Transverse colon (tissue), 4 donors: ENCODE results near the gene TAOK3. TPM values are rescaled to one million over a fixed set of nuclear protein-coding genes. Genes with fewer than 3 reads are reported as not detected.
"Not testable (repeated sequence)": the region's sequence is repeated elsewhere in the genome, so short reads cannot be mapped to it uniquely, and the experiment has no call there.

Experiments used
- DNase-seq: peaks from one replicate; pipeline ENCODE4 v3.0.0-alpha.2; 2019
- H3K27ac ChIP-seq, 4 donors: fragments of 200-600 bp; sonication (generic); 2 replicates each; pipeline ENCODE4 v1.5.1; 2016 to 2018; ENCODE audit warnings: inconsistent platforms in 4 of 4
- H3K27me3 ChIP-seq: fragments of 200-600 bp; sonication (generic); 2 replicates; pipeline ENCODE4 v1.5.1; 2017; ENCODE audit warnings: inconsistent platforms
- H3K36me3 ChIP-seq, 4 donors: fragments of 200-600 bp; sonication (generic); 2 replicates each; pipeline ENCODE4 v1.5.1; 2017 to 2019; ENCODE audit warnings: inconsistent platforms in 4 of 4
- H3K4me1 ChIP-seq, 4 donors: fragments of 200-600 bp; sonication (generic); 2 replicates each; pipeline ENCODE4 v1.5.1; 2017 to 2020; ENCODE audit warnings: inconsistent platforms in 4 of 4
- H3K4me3 ChIP-seq, 4 donors: fragments of 200-600 bp; sonication (generic); 1 replicate in 1 of 4; 2 replicates in 3 of 4; pipeline versions ENCODE4 v1.5.1 to v1.6.1; 2017 to 2019; ENCODE audit warnings: inconsistent platforms in 4 of 4
- H3K9me3 ChIP-seq, 2 donors: fragments of 200-600 bp; sonication (generic); 2 replicates each; pipeline ENCODE4 v1.5.1; 2017 to 2019; ENCODE audit warnings: inconsistent platforms in 2 of 2
- EP300 ChIP-seq: sonication (generic); formaldehyde crosslinking; IDR thresholded peaks from one replicate; pipeline ENCODE4 v1.6.1; 2017; ENCODE audit warnings: antibody characterized with exemption, low read depth
- POLR2A ChIP-seq: fragments of 450-650 bp; IDR thresholded peaks from one replicate; pipeline ENCODE4 v1.6.1; 2016; ENCODE audit warnings: antibody characterized with exemption, mild to moderate bottlenecking, moderate library complexity
- POLR2AphosphoS5 ChIP-seq, 3 donors: sonication (generic); formaldehyde crosslinking; IDR thresholded peaks; one replicate each; pipeline ENCODE4 v1.6.1; 2016; ENCODE audit warnings: antibody characterized with exemption in 3 of 3
- WGBS, 2 donors: methylation state at CpG; one replicate each; pipeline ENCODE4 v1.1.5; 2018; ENCODE audit warnings: low coverage in 1 of 2; 5-methylcytosine and 5-hydroxymethylcytosine counted together
- in situ Hi-C, 4 donors: fragments of 200-750 bp; cut with MboI; loops; one replicate each; pipeline versions ENCODE4 v1.15.0 to v1.15.1; 2017; ENCODE audit warnings: low sequenced_read_pairs in 3 of 4, low pct_ligation_motif_present in 1 of 4, low pct_unique_long_range_greater_than_20kb in 1 of 4
- intact Hi-C: fragments of 100-400 bp; cut with DNase I; formaldehyde crosslinking; loops from one replicate; pipeline ENCODE4 v1.15.1; 2023; ENCODE audit warnings: low total_unique reads
- total RNA-seq, 4 donors: library from RNA; depleted of rRNA; stranded (reverse); fragments of >200 nt; gene quantifications; one replicate each; pipeline ENCODE4 v1.1.0, GENCODE V29; 2016
- TF ChIP-seq, protein P1 (sequence below), 5 experiments: fragments of 200-600 bp in 3 of 5; fragments of 450-650 bp in 2 of 5; sonication (generic) in 3 of 5; IDR thresholded peaks; 1 replicate in 2 of 5; 2 replicates in 3 of 5; pipeline ENCODE4 v1.5.1; 2016 to 2017; ENCODE audit warnings: antibody characterized with exemption in 5 of 5, inconsistent platforms in 3 of 5, mild to moderate bottlenecking in 2 of 5, moderate library complexity in 1 of 5

Gene TAOK3
- total RNA-seq, 4 donors from 2014 or later: 40.4 to 93.2 (median 79.2) TPM

DNA sequence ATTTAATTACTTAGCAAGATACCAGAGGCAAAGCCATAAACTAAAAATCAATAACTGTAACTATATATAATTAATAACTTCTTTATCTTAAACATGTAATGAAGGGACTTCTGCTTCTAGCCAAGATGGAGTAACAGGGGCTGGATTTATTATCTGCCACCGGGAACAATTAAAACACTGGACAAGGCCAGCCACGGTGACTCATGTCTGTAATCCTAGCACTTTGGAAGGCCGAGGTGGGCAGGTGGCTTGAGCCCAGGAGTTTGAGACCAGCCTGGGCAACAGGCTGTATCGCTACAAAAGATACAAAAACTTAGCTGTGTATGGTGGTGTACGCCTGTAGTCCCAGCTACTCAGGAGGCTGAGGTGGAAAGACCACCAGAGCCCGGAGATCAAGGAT, 113.6 kb downstream of the TAOK3 start:
- H3K27me3 ChIP-seq: no peaks in the 10 kb centered on the region
- in situ Hi-C loops: no loop called here
- 90 to 91% methylated on average over 6 of the region's 6 CpGs for WGBS, 2 donors
- peaks cover 0 to 10% (median 4%) of the 10 kb centered on the region in 4 donors for H3K36me3 ChIP-seq
- intact Hi-C loops: no loop called here
- no peaks in the 10 kb centered on the region for H3K4me1 ChIP-seq
- DNase-seq: no peak
- H3K9me3 ChIP-seq: no peaks in the 10 kb centered on the region
- H3K27ac ChIP-seq: no peak overlapping the region
- TF ChIP-seq POLR2AphosphoS5 (IDR thresholded peaks at IDR 0.05) (no peak), POLR2A (no peak), EP300 (no peak)
- TF ChIP-seq, protein P1, sequence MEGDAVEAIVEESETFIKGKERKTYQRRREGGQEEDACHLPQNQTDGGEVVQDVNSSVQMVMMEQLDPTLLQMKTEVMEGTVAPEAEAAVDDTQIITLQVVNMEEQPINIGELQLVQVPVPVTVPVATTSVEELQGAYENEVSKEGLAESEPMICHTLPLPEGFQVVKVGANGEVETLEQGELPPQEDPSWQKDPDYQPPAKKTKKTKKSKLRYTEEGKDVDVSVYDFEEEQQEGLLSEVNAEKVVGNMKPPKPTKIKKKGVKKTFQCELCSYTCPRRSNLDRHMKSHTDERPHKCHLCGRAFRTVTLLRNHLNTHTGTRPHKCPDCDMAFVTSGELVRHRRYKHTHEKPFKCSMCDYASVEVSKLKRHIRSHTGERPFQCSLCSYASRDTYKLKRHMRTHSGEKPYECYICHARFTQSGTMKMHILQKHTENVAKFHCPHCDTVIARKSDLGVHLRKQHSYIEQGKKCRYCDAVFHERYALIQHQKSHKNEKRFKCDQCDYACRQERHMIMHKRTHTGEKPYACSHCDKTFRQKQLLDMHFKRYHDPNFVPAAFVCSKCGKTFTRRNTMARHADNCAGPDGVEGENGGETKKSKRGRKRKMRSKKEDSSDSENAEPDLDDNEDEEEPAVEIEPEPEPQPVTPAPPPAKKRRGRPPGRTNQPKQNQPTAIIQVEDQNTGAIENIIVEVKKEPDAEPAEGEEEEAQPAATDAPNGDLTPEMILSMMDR (IDR thresholded peaks at IDR 0.05): no peak
- H3K4me3 ChIP-seq: no peak overlapping the region

DNA sequence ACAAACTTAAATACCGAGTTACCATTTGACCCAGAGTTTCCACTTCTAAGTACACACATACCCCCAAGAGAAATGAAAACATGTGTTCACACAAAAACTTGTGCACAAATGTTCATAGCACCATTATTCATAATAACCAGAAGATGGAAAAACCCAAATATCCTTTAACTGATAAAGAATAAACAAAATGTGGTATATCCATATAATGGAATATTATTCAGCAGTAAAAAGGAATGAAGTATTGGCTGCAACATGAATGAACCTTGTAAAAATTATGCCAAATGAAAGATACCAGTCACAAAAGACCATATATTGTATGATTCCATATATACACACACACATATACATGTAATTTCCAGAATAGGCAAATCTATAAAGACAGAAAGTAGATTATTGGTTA, 116.4 kb downstream of the TAOK3 start:
- TF ChIP-seq POLR2A (no peak), POLR2AphosphoS5 (IDR thresholded peaks at IDR 0.05) (no peak), EP300 (no peak)
- TF ChIP-seq, protein P1 (IDR thresholded peaks at IDR 0.05): no peak
- in situ Hi-C loops (no loop called here), intact Hi-C loops (no loop called here)
- H3K27me3 ChIP-seq: no peaks in the 10 kb centered on the region
- DNase-seq: no peak
- no peaks in the 10 kb centered on the region for H3K4me1 ChIP-seq
- WGBS, 2 donors: 96% methylated on average over 1 of the region's 1 CpG; no CpG with 5 or more reads in 1 of the 2 donors
- H3K27ac ChIP-seq: no peak overlapping the region
- peaks cover 0 to 10% (median 4%) of the 10 kb centered on the region in 4 donors for H3K36me3 ChIP-seq
- no peak overlapping the region for H3K4me3 ChIP-seq
- no peaks in the 10 kb centered on the region for H3K9me3 ChIP-seq

DNA sequence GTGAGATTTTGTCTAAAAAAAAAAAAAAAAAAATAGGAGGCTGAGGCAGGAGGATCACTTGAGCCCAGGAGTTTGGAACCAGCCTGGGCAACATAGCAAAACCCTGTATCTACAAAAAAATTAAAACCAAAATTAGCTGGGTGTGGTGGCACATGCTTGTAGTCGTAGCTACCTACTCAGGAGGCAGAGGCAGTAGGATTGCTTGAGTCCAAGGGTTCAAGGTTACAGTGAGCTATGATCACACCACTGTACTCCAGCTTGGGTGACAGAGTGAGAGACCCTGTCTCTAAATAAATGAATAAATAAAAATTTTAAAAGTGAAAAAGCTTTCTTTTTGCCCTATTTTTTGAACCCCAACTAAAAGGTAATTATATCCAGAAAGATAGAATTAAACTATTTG, 123.2 kb downstream of the TAOK3 start:
- no peak for TF ChIP-seq POLR2A
- TF ChIP-seq, protein P1 (IDR thresholded peaks at IDR 0.05): no peak
- no peak for TF ChIP-seq EP300
- TF ChIP-seq POLR2AphosphoS5 (IDR thresholded peaks at IDR 0.05): no peak
- 86 to 100% methylated on average over 1 of the region's 1 CpG for WGBS, 2 donors
- no peak for DNase-seq
- H3K4me1 ChIP-seq: no peaks in the 10 kb centered on the region
- H3K27me3 ChIP-seq: no peaks in the 10 kb centered on the region
- H3K27ac ChIP-seq: no peak overlapping the region
- H3K4me3 ChIP-seq: no peak overlapping the region
- H3K9me3 ChIP-seq: no peaks in the 10 kb centered on the region
- no peaks in the 10 kb centered on the region for H3K36me3 ChIP-seq
- intact Hi-C loops (no loop called here), in situ Hi-C loops (no loop called here)

DNA sequence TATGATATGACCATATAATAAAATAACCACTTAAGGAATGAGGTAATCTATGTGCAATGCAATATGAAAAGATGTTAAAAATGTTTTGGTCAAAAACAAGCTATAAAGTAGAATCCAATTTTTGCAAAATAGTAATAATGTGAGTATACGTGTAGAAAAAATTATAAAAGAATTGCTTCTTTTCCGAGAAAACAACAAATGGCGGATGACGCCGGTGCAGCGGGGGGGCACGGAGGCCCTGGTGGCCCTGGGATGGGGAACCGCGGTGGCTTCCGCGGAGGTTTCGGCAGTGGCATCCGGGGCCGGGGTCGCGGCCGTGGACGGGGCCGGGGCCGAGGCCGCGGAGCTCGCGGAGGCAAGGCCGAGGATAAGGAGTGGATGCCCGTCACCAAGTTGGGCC, 126.8 kb downstream of the TAOK3 start:
- H3K27ac ChIP-seq, intact Hi-C loops, H3K4me1 ChIP-seq, H3K9me3 ChIP-seq, DNase-seq, H3K4me3 ChIP-seq, H3K27me3 ChIP-seq, in situ Hi-C loops: not testable (repeated sequence)
- 97 to 98% methylated on average over 7 to 25 of the region's 26 CpGs for WGBS, 2 donors
- peaks cover 0 to 16% (median 0%) of the 10 kb centered on the region in 4 donors for H3K36me3 ChIP-seq

DNA sequence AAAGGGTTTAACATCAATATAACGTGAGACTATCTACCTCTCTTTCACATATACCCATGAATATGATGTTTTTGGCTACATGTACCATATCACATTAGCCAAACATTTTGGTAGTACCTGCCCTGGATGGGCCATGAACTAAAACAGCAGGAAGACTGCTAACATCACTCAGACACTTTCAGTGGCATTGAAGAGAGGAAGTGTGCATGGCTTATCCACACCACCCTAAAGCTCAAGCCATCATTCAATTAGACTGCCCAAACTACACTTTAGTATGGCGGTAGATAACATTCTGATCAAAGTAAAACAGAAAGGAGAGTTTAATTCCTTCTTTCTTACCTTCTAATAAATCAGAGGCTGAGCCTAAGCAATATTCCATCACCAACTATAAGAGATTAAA, 133.8 kb downstream of the TAOK3 start:
- no peak overlapping the region for H3K27ac ChIP-seq
- DNase-seq: no peak
- no peaks in the 10 kb centered on the region for H3K27me3 ChIP-seq
- TF ChIP-seq EP300 (no peak), POLR2AphosphoS5 (IDR thresholded peaks at IDR 0.05) (no peak), POLR2A (no peak)
- TF ChIP-seq, protein P1 (IDR thresholded peaks at IDR 0.05): no peak
- peaks cover 0 to 42% (median 10%) of the 10 kb centered on the region in 4 donors for H3K36me3 ChIP-seq
- intact Hi-C loops (no loop called here), in situ Hi-C loops (no loop called here)
- H3K4me1 ChIP-seq: peaks cover 0 to 2% (median 0%) of the 10 kb centered on the region in 4 donors
- H3K4me3 ChIP-seq: no peak overlapping the region
- H3K9me3 ChIP-seq: no peaks in the 10 kb centered on the region
- WGBS, 2 donors: 83 to 93% methylated on average over 2 of the region's 2 CpGs
